SW480 (cell line): ENCODE results near the gene NDUFA13.

Experiments used
- DNase-seq: peaks from one replicate; pipeline ENCODE4 v3.0.0-alpha.2; 2016; ENCODE audit warnings: low spot score

NDUFA13 gene

GRCh38 chr19:19548915-19549759 lies 33.1 kb downstream of the NDUFA13 start:
- DNase-seq: no peak

GRCh38 chr19:19549804-19550464 lies 33.9 kb downstream of the NDUFA13 start:
- DNase-seq: no peak

GRCh38 chr19:19550485-19550929 lies 34.5 kb downstream of the NDUFA13 start:
- no peak for DNase-seq

- no peak for DNase-seq
These were observed 35.2 kb downstream of the NDUFA13 start for GRCh38 chr19:19550972-19551852.

- DNase-seq: no peak
These were observed 35.8 kb downstream of the NDUFA13 start for GRCh38 chr19:19551853-19552192.

GRCh38 chr19:19552798-19553197 lies 36.8 kb downstream of the NDUFA13 start:
- DNase-seq: no peak

GRCh38 chr19:19553670-19554069 lies 37.6 kb downstream of the NDUFA13 start:
- no peak for DNase-seq

GRCh38 chr19:19554074-19555023 lies 38.3 kb downstream of the NDUFA13 start:
- no peak for DNase-seq

- no peak for DNase-seq
These were observed 42.0 kb downstream of the NDUFA13 start for GRCh38 chr19:19558055-19558454.

GRCh38 chr19:19558636-19559035 lies 42.6 kb downstream of the NDUFA13 start:
- DNase-seq: no peak

GRCh38 chr19:19559931-19560330 lies 43.9 kb downstream of the NDUFA13 start:
- DNase-seq: no peak

GRCh38 chr19:19561946-19562664 lies 46.1 kb downstream of the NDUFA13 start:
- no peak for DNase-seq

GRCh38 chr19:19562665-19563347 lies 46.8 kb downstream of the NDUFA13 start:
- no peak for DNase-seq

- no peak for DNase-seq
These were observed 47.4 kb downstream of the NDUFA13 start for GRCh38 chr19:19563348-19563848.

- DNase-seq: no peak
These were observed 50.3 kb downstream of the NDUFA13 start for GRCh38 chr19:19566306-19566705.

GRCh38 chr19:19567391-19567790 lies 51.4 kb downstream of the NDUFA13 start:
- DNase-seq: no peak

- no peak for DNase-seq
These were observed 53.1 kb downstream of the NDUFA13 start for GRCh38 chr19:19568802-19569756.

- DNase-seq: no peak
These were observed 54.5 kb downstream of the NDUFA13 start for GRCh38 chr19:19570571-19570970.
